NCI-H2227 (cell line): ENCODE data around the gene IL17RD.
"Not testable (repeated sequence)": the region's sequence is repeated elsewhere in the genome, so short reads cannot be mapped to it uniquely, and the experiment has no call there.

ENCODE experiments used
- DNase-seq: peaks from one replicate; lab custom pipeline; 2025; ENCODE audit not compliant: unreplicated experiment; lab: John Stamatoyannopoulos, UW

The IL17RD gene

DNA sequence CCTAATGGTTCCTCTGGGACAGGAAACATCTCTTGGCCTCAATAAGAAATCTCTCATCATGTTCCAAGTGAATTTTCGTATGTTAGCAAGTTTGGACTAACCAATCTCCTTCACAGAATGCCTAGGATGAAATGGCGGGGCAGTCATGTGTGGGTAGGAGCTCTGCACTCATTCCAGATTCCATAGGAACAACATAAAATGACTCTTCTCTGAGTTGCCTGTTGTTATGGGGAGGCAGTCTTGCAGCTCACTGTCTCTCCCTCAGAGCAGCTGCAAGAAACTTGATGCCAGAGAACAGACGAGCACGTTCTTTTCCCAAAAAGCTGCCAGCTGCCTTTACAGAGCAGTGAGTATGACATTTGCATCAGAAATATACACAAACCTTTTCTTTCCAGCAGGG is 70.6 kb downstream of the IL17RD start:
- no peak for DNase-seq

DNA sequence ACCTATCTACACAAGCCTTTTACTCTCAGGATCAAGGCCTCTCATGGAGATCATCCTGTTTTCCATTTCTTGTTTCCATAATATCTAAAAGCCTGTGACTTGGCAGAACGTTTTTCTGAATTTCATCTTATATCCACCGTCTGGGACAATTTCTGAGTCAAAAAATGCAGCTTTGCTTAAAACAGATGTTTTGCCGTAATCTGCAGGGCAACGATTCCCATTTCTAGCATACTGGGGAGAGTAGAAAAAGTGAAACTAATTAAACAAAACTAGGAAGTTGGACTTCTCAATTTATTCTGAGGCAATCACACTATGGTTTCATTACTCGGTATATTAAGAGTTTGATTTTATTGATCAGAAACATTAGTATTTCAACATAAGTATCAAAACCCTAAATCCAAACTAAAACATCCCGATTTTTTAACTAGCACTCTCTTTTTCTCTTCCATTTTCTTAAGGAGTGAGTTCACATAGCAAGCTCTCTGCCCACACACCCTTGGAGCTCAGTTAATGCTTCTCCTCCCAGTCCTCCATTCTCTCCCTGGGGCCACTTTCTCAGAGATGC is 71.1 kb downstream of the IL17RD start:
- DNase-seq, result no peak

DNA sequence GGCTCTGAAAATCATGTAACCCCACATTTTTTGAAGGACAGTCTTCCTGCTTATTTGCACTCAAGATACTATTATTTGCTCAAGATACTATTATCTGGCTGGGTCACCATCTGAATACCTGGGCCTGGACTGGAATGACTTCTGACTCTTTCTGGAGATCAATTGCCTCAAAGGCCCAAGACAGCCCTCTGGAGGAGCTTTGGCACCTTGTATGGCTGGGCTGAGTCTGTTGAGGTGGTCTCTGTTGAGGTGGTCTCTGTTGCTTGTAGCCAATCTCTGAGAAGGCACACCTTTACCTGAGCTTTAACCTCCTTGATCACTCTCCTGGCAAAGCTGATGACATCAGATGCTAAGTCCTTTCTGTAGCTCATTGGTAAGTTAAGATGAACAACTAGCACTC is 71.7 kb downstream of the IL17RD start:
- DNase-seq, result no peak

DNA sequence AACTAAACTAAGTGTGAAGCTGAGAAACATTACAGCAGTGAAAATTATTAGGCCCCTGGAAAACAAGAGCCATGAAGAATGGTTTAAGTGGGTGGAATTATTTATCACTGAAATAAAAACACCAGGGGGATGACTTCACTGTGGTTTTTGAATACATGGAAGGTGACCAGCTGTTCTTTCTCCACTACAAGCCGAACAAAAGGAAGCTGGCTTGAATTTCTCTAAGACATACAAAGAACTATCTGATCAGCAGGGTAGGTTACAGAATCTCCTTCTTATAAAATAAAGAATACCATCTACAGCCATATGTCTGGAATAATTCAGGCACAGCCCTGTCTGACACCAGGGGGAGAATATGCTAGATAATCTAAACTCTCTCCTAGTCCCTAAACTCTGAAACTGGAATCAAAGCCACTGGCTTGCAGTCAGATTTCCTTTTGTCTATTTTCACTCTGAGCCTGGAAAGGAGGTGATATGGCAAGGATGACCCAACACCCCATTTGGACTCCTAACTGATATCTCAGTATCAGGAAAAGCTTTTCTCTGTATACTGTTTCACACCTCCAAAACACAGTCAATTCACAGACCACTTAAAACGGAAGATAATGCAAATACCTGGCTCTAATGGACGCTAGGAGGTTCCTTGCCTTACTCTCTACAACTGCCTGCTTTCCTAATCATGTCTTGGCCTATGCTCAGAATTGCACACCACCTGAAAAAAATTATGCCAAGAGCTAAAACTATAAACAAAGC is 73.5 kb downstream of the IL17RD start:
- no peak for DNase-seq

DNA sequence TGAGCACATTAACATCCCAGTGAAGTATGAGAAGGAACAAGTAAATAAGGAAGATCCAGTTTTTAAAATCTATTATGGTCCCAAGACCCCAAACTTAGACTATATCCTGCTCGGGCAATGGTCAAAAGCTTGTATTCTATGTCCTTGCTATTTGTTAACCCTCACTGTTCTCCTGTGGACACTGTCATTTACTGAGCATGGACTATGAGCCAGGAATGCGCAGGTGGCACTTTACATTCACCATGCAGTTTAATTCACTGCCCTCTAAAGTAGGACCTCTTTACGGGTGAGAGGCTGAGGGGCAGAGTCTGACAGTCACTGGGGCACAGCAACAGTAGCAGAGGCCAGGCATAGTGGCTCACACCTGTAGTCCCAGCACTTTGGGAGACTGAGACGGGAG is 76.1 kb downstream of the IL17RD start:
- no peak for DNase-seq

DNA sequence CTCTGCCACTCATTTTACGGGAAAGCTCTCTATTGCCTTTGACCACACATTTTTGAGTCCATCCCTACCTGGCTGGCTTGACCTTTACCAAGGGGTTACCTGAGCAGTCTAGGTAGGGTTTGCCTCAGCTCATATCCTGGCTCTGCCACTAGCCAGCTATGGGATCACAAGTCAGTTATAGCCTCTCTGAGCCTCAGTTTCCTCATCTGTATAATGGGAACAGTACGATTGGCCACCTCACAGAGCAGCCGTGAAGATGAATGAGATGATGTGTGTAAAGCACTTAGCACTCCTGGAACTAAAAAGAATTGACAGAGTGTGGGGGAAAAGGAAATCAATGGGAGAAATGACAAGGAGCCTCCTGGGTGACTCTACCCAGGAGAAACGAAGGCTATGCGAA is 76.7 kb downstream of the IL17RD start:
- DNase-seq, result no peak

DNA sequence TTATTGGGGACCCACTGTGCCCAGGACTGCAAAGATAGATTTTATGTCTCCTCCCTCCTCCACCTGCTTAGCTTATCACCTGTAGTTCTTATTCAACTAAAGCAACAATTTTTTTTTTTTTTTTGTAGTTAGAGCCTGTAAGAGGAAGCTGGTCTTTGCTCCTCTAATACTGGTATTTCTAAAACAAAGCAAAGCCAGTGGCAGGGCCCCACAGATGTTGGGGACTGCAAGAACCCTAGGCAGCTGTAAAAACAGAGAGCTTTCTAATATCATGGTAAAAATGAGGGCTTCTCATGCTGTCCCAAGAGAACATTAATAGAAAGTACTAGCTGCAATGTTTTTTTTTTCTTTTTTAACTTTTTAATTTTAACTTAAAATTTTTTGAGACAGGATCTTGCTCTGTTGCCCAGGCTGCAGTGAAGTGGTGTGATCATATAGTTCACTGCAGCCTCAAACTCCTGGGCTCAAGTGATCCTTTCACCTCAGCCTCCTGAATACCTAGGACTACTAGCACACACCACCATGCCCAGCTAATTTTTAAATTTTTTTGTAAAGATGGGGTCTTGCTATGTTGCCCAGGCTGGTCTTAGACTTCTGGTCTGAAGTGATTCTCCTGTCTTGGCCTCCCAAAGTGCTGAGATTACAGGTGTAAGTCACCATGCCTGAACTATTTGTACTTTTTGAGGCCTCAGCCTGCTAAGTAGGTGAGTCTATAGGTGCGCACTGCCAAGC is 77.6 kb downstream of the IL17RD start:
- no peak for DNase-seq

DNA sequence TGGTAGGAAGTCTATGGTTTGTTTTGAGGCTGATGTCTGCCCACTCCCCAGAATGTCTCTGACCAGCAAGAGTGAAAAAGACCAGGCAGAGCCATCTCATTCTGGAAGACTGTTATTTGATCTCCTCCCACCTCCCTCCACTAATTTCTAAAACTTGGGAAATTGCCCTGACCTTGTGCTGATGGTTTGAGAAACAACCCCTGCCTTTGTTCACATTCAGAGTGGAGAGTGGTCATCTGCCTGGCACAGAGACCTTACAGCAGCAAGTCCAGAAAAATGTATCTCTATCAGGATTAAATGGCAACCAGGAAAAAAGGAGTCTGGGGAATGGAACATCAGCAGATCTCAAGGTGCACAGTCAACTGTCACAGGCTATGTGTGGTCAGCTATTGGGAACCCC is 79.0 kb downstream of the IL17RD start:
- no peak for DNase-seq

DNA sequence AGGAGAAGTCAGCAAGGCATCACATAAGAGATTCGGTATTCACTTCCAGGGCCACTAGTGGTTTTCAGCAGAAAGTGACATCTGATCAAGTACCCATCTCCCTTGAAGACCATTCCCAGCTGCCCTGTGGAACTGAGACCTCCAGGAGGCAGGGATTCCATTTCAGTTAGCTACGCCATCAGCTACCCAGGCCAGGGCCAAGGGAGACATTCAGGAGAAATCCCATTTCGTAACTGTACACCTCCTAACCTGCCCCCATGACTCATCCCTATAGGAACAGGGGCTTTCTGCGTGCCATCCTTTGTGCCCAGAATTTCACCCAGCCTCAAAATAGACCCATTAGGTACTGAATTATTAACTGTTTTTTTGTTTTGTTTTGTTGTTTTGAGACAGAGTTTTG is 79.9 kb downstream of the IL17RD start:
- no peak for DNase-seq

DNA sequence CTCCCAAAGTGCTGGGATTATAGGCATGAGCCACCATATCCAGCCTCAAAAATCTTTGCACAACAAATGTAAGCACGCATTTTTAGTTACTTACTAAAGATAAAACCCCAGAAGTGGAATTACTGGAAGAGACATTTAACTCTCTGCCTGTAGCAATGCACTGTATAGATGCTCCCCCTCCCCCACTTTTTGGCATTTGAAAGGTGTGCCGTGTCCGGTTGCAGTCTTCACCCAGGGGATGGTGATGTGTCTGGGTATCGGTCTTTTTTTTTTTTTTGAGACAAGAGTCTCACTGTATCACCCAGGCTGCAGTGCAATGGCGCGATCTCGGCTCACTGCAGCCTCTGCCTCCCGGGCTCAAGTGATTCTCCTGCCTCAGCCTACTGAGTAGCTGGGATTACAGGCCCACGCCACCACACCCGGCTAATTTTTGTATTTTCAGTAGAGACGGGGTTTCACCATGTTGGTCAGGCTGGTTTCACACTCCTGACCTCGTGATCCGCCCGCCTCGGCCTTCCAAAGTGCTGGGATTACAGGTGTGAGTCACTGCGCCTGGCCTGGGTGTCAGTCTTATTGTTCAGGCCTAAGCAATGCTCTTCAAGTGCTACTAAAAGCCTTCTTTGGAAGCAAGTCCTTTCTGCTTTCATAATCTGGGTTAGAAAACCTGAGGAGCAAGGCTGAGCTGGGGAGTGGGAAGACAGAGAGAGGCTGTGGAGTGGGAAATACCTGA is 81.7 kb downstream of the IL17RD start:
- DNase-seq, result not testable (repeated sequence)

DNA sequence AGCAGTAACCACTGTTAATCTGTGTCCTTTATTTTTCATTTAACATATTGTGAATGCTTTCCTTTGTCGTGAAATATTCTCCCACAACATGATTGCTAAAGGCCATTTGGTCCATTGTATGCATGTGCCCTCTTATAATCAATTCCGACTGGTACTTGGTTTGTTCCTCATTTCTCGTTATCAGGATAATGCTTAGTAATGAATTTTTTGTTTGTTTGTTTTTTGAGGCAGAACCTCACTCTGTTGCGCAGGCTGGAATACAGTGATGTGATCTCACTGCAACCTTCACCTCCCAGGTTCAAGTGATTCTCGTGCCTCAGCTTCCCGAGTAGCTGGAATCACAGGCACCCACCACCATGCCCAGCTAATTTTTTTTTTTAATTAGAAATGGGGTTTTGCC is 82.7 kb downstream of the IL17RD start:
- no peak for DNase-seq

DNA sequence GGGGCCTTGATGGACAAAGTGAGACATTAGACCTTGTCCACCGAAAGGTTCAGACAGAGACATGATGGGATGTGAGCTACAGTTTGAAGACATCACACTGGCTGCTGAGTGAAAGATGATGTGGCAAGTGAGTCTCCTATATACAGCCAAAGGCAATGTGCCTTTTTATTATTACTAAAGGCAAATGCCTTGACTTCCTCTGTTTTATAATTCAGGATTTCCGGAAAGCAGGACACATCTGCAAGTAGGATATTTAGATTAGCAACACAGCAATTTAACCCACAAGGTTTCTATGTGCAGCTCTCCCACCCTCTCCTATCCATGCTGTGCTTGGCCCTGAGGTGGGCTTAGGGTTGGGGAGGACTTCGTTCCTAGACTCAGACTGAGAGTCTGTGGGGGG is 84.0 kb downstream of the IL17RD start:
- no peak for DNase-seq

DNA sequence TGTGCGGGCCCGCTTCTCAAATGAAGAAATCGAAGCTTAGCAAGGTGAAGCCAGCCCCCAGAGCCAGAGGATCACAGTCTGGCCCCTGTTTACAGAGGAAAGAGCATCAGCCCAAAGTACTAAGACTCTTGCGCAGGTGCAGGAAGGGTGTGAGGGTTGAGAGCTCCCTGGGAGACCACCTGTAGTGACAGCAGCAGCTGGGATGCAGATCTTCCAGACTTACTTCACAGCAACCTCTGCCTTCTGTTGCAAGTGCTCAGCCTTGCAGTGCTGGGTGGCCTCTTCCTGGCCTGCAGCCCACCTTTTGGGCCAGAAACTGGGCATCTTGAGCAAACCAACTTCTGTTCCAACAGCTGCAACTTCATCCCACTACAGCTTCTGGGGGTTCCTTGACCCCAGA is 85.0 kb downstream of the IL17RD start:
- no peak for DNase-seq

DNA sequence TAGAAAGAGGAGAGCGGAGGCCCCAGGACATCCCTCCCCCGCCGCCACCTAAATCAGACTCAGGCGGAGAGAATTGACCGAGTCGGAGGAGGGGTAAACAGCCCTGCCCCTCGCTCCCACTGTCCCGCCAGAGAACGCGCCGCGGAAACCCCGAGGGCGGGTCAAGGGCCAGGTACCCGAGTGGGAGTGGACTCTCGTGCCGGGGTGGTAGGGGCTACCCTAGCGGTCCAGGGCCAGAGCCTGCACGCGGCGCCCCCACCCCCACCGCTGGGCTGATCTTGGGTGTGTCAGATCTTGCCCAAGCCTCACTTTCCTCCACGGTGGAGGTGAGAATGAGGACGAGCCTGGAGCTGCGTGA is 85.7 kb downstream of the IL17RD start:
- DNase-seq, result peak; percentile 23

DNA sequence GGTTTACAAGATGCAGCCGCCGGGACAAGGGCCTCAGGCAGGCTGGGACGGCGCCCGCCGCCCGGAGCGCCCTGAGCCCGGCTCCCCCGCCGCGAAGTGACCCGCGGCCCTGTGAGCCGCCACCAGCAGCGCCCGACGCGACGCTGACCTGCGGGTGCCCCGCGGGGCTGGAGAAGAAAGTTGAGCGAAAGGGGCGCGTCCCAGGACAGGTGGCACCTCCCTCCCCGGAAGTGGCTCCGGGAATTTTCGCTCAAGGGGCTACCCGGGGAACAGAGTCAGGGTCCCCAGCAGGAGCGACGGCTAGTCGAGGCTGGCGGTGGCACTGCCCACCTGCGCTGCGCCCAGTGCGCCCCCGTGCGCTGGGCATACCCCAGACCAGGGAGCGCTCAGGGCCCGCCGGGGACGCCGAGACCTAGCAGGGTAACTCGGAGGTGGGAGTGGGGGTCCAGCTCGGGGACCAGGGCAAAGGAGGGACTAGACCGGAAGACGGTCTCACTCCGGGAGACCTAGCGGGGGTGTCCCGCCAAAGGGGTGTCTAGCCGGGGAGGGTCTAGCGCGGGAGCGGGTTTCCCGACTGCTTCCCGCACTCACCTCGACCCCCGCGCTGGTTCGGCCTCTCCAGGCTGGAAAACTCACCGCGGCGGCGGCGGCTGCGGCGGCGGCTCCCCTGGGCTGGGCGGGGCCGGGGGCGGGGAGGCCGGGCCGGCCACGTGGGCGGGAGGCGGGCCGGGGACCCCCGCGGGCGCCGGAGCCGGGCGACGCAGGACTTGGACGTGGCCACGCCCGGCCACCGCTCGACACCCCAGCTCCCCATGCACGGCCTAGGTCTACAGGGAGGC is 86.3 kb downstream of the IL17RD start:
- DNase-seq, result peak; percentile 75

DNA sequence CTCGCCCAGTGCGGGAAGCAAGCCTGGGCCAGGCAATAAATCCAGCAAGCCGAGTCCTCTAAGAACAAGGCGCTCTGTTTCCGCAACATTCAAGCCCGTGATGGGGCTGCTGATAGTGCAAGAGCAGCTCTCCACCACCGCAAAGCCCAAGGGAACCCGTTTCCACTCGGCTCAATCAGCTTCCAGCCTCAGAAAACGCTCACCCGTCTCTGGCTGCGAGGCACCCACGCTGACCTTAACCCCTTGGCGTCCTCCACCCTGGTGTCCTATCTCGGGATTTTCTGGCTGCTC is 86.9 kb downstream of the IL17RD start:
- DNase-seq, result peak; percentile 31

DNA sequence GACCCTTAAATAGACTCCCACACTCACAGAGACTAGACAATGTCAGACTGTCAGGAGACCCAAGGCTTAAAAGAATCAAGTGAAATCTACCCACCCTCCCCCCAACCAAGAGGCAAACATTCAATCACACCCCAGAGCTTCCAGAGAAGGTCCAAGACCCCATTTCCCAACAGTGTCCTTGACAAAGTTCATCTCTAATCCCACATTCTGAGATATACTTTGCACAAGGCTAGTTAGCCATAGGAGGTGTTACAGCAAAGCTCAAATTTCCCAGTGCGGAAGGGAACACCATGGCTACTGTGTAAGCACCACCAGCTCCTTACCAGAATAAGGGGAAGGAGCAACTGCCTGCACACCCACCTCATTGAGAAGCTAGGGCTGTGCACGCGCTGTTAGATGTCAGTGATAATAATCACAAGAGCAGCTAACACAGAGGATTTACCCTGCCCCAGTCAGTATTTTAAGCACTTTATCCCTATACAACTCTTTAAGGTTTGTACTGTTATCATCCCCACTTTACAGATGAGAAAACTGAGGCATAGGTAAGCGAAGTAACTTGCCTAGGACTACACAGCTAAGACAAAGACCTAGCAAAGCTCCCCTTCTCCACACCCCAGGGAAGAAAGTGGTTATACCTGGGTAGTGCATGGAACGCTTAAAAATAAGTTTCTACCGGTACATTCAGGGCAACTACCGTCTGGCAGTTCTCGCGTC is 87.4 kb downstream of the IL17RD start:
- no peak for DNase-seq

DNA sequence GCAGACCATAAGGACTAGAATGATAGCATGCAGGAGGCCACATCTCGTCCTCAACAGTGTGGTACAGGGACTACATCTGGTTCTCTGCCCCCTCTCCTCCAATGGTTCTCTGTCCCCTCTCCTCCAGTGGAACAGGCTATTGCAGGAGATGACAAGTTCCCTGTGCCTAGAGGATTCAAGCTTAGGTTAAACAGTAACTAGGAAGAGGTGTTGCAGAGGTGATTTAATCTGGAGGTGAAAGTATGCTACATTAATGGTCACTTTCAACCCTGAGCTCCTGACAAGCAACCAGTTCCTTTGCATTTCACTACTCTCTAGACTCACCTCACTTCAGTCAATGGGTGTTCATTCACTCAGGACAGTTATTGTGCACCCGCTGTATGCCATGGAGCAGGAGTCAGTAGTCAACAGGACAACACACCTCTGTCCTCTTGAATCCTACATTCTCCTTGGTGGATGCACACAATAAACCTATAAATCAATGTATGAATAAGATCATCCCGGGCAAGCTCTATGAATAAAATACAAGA is 88.7 kb downstream of the IL17RD start:
- DNase-seq, result no peak

DNA sequence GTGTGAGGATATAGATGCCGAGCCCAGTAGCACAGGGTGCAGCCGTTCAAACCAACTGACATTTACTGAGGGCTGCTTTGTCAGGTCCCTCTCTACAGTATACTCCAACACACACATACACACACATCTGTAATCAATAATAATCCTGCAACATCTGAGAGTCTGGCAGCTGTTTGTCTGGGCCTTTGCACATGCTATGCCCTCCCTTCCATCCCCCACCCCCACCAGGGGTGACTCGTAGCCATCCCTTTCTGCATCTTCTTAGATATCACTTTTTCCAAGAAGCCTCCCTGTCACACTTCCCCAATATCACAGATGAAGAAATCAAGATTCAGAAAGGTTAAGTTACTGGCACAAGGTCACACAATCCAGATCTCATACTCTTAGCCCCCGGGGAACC is 91.0 kb downstream of the IL17RD start:
- DNase-seq, result no peak

DNA sequence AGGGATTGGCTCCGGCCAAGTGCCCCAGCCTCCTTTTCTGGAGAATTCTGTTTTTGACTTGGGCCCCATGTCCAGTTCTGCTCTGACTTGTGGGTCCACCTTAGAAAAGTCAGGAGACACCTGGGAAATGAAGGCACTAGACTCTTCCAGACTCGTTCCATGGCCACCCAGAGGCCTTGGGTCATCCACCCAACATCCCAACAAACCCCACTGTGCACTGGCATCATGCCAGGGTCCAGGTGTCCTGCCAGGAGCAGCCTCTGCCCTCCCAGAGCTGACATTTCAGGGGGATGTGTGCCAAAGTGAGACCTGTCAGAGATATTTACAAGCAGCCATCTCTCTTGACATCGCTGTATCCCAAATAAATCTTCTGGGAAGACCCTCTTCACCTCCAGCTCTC is 91.5 kb downstream of the IL17RD start:
- no peak for DNase-seq
